ENCODE results near the gene PEAK3.

DNA sequence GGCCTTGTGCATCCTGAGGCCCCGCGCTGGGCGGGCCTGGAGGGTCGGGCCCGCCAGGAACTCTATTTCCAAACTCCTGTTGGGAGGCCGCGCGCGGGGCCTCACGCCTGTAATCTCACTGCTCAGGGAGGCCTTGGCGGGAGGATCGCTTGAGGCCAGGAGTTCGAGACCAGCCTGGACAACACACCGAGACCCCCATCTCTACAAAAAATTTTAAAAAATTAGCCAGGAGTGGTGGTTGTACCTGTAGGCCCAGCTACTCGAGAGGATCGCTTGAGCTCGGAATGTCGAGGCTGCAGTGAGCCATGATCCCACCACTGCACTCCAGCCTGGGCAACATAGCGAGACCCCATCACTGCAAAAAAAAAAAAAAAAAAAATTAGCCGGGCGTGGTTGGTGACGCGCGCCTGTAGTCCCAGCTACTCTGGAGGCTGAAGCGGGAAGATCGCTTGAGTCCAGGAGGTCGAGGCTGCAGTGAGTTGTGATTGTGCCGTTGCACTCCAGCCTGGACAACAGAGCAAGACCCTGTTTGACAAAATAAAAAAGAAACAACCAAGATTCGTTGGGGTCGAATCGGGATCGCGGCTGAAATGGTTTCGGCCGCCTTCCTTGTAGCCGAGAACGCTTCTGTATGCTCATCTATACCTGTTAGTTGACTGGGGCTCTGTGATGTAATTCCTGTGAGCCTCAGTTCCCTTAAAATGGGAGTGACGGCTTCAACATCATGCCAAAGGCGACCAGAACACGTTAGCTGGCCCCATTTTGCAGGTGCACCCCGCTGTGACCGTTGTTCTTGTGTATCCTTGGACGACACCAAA lies 44.7 kb downstream of the PEAK3 start:
- TF ChIP-seq, protein P1, sequence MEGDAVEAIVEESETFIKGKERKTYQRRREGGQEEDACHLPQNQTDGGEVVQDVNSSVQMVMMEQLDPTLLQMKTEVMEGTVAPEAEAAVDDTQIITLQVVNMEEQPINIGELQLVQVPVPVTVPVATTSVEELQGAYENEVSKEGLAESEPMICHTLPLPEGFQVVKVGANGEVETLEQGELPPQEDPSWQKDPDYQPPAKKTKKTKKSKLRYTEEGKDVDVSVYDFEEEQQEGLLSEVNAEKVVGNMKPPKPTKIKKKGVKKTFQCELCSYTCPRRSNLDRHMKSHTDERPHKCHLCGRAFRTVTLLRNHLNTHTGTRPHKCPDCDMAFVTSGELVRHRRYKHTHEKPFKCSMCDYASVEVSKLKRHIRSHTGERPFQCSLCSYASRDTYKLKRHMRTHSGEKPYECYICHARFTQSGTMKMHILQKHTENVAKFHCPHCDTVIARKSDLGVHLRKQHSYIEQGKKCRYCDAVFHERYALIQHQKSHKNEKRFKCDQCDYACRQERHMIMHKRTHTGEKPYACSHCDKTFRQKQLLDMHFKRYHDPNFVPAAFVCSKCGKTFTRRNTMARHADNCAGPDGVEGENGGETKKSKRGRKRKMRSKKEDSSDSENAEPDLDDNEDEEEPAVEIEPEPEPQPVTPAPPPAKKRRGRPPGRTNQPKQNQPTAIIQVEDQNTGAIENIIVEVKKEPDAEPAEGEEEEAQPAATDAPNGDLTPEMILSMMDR (IDR thresholded peaks at IDR 0.05): no peak
- no peak for TF ChIP-seq POLR2A (IDR thresholded peaks at IDR 0.05)
- no peak for TF ChIP-seq EP300 (IDR thresholded peaks at IDR 0.05)
